ENCODE results near the gene CLASP1. TPM values are rescaled to one million over a fixed set of nuclear protein-coding genes. Genes with fewer than 3 reads are reported as not detected.

The CLASP1 gene
- total and polyA plus RNA-seq, 2 donors (not counting 3 experiments of a cell fraction or from before 2014, with no cell fraction given) = 10.0 to 57.9 TPM

- intact Hi-C loops (cut with micrococcal nuclease) (no loop called here), dilution Hi-C loops (cut with MboI; ENCODE audit: extremely low pct_ligation_motif_present, low sequenced_read_pairs) (no loop called here)
- no peak overlapping the region for H2AFZ ChIP-seq (ENCODE audit: low read depth, low read length)
- H3K27ac ChIP-seq (ENCODE audit: insufficient read depth, low read depth, low read length) = no peak overlapping the region
- H3K27me3 ChIP-seq (ENCODE audit: control insufficient read depth in 2 of 2, insufficient read depth in 2 of 2, low read length in 2 of 2) = no peaks in the 10 kb centered on the region
- H3K9me1 ChIP-seq (replicated peaks; ENCODE audit: control insufficient read depth, extremely low read depth, insufficient read depth, low read length) = no peaks in the 10 kb centered on the region
- H3K4me3 ChIP-seq (replicated peaks in 1 of 3; ENCODE audit: insufficient read depth in 1 of 3, low read depth in 1 of 3, low read length in 3 of 3) = no peak overlapping the region
- H4K20me1 ChIP-seq (replicated peaks; ENCODE audit: control insufficient read depth, extremely low read depth, insufficient read depth, low read length) = no peaks in the 10 kb centered on the region
- ChIA-PET POLR2A (no interaction called here), CTCF (no interaction called here)
- H3K79me2 ChIP-seq (ENCODE audit: control insufficient read depth, insufficient read depth, low read length) = no peaks in the 10 kb centered on the region
- no peaks in the 10 kb centered on the region for H3K9me3 ChIP-seq (replicated peaks; ENCODE audit: control insufficient read depth, insufficient read depth, low read length)
- no TSS peak for BruUV-seq (replicated peaks)
- H3K4me1 ChIP-seq (ENCODE audit: control insufficient read depth, extremely low read depth, insufficient read depth, low read length) = peaks cover 39% of the 10 kb centered on the region
- DNase-seq (ENCODE audit: low read depth, low spot score) = no peak
- TF ChIP-seq POLR2AphosphoS5 (IDR thresholded peaks at IDR 0.05; ENCODE audit: insufficient read depth, low read depth, low read length) = no peak
- TF ChIP-seq FOS (IDR thresholded peaks at IDR 0.05; ENCODE audit: borderline replicate concordance, insufficient read depth, low read length) = no peak
- TF ChIP-seq POLR2A (IDR thresholded peaks at IDR 0.05; ENCODE audit: low read depth, low read length) = no peak
- no peak overlapping the region for H3K9ac ChIP-seq (replicated peaks; ENCODE audit: extremely low read depth, insufficient read depth, low read length)
- peaks cover 5 to 20% of the 10 kb centered on the region in 2 experiments for H3K36me3 ChIP-seq (ENCODE audit: control insufficient read depth in 2 of 2, extremely low read depth in 1 of 2, insufficient read depth in 2 of 2, low read length in 2 of 2)
- H3K4me2 ChIP-seq (ENCODE audit: insufficient read depth, low read length) = no peak overlapping the region
- FAIRE-seq = no peak
Observed at GRCh38 chr2:121362226-121362625, 287.0 kb downstream of the CLASP1 start.

DNA sequence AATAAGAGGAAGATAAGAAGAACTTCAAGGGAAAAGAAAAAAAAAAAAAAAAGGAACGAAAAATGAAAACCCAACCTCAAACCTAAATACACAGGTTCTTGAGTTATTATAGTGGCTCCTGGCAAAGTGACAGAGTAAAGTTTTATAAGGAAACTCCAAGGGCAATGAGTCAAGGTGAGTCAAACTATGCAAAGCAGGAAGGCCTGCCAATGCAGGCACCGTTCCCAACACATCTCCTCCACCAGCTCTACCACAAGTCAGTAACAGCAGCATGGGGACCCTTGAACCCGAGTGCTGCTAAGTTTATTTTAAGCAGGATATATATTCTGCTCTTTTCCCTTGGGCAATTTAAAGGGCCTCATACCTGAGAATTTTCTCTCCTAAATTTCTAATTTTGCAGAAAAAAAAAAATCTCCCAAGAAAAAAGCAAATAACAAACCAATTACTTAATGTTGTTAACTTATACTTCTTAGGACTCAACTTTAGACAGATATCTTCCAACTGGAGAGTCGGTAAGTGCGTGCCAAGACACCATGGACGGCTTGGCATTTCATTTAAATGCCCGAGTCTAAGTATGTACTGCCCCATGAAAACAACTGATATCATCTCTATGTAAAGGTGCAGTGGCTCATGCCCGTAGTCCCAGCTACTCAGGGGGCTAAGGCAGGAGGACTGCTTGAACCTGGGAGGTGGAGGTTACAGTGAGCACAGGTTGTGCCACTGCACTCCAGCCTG is 288.5 kb downstream of the CLASP1 start:
- H3K4me1 ChIP-seq (ENCODE audit: control insufficient read depth, extremely low read depth, insufficient read depth, low read length) = peaks cover 29% of the 10 kb centered on the region
- H3K27ac ChIP-seq (ENCODE audit: insufficient read depth, low read depth, low read length) = no peak overlapping the region
- TF ChIP-seq MYC (IDR thresholded peaks at IDR 0.05; ENCODE audit: low read depth, low read length) = no peak
- no peak for TF ChIP-seq EZH2 (IDR thresholded peaks at IDR 0.05; ENCODE audit: borderline replicate concordance, low read depth, low read length, severe bottlenecking)
- TF ChIP-seq JUN (IDR thresholded peaks at IDR 0.05; ENCODE audit: borderline replicate concordance, insufficient read depth, insufficient read length, low read depth) = peak; percentile 35
- no peak for TF ChIP-seq POLR2A (IDR thresholded peaks at IDR 0.05; ENCODE audit: low read depth, low read length)
- TF ChIP-seq FOS (IDR thresholded peaks at IDR 0.05; ENCODE audit: borderline replicate concordance, insufficient read depth, low read length) = peak; percentile 90
- TF ChIP-seq POLR2AphosphoS5 (IDR thresholded peaks at IDR 0.05; ENCODE audit: insufficient read depth, low read depth, low read length) = peak; percentile 55
- TF ChIP-seq GATA2 (IDR thresholded peaks at IDR 0.05; ENCODE audit: insufficient read depth, insufficient read length, low read depth, low read length) = no peak
- no TSS peak for BruUV-seq (replicated peaks)
- FAIRE-seq (peak; percentile 90), DNase-seq (ENCODE audit: low read depth, low spot score) (peak; percentile 78)
- H3K9me1 ChIP-seq (replicated peaks; ENCODE audit: control insufficient read depth, extremely low read depth, insufficient read depth, low read length) = no peaks in the 10 kb centered on the region
- H3K9ac ChIP-seq (replicated peaks; ENCODE audit: extremely low read depth, insufficient read depth, low read length) = no peak overlapping the region
- peak overlapping the region; percentile 44 for H3K4me2 ChIP-seq (ENCODE audit: insufficient read depth, low read length)
- intact Hi-C loops (cut with micrococcal nuclease) (no loop called here), dilution Hi-C loops (cut with MboI; ENCODE audit: extremely low pct_ligation_motif_present, low sequenced_read_pairs) (no loop called here)
- H3K79me2 ChIP-seq (ENCODE audit: control insufficient read depth, insufficient read depth, low read length) = no peaks in the 10 kb centered on the region
- H4K20me1 ChIP-seq (replicated peaks; ENCODE audit: control insufficient read depth, extremely low read depth, insufficient read depth, low read length) = no peaks in the 10 kb centered on the region
- POLR2A ChIA-PET = no interaction called here
- H3K4me3 ChIP-seq (replicated peaks in 1 of 3; ENCODE audit: insufficient read depth in 1 of 3, low read depth in 1 of 3, low read length in 3 of 3) = no peak overlapping the region
- peaks cover 0 to 19% of the 10 kb centered on the region in 2 experiments for H3K36me3 ChIP-seq (ENCODE audit: control insufficient read depth in 2 of 2, extremely low read depth in 1 of 2, insufficient read depth in 2 of 2, low read length in 2 of 2)
- H3K27me3 ChIP-seq (ENCODE audit: control insufficient read depth in 2 of 2, insufficient read depth in 2 of 2, low read length in 2 of 2) = no peaks in the 10 kb centered on the region
- H3K9me3 ChIP-seq (replicated peaks; ENCODE audit: control insufficient read depth, insufficient read depth, low read length) = no peaks in the 10 kb centered on the region
- CTCF ChIA-PET = interaction anchor here (0.8 to 2.4 kb wide), 2 partner anchors 9 to 265 kb away, joined by 3 to 13 read pairs; no protein-coding TSS in a partner anchor
- H2AFZ ChIP-seq (ENCODE audit: low read depth, low read length) = no peak overlapping the region

Data from endothelial cell of umbilical vein (primary cell).